LHCN-M2 (cell line): ENCODE data around the gene CRB2. TPM values are rescaled to one million over a fixed set of nuclear protein-coding genes. Genes with fewer than 3 reads are reported as not detected.
A peak's percentile ranks its signal among the peaks of the same experiment; 100 is the strongest.
"Not testable (repeated sequence)": the region's sequence is repeated elsewhere in the genome, so short reads cannot be mapped to it uniquely, and the experiment has no call there.

Source experiments
- DNase-seq: peaks from one replicate; pipeline ENCODE4 v3.0.0-alpha.2; 2012; ENCODE audit warnings: low read depth
- total RNA-seq: library from RNA; depleted of rRNA; stranded (reverse); fragments of >200 nt; gene quantifications from 2 replicates; pipeline ENCODE4 v1.2.3, GENCODE V29; 2014

The CRB2 gene
- total RNA-seq, 1 experiment from 2014 or later = not detected

- no peak for DNase-seq
Observed at GRCh38 chr9:123380852-123381705, 25.1 kb downstream of the CRB2 start.

GRCh38 chr9:123382653-123383511 lies 26.9 kb downstream of the CRB2 start:
- DNase-seq = no peak

- DNase-seq = no peak
Observed at GRCh38 chr9:123383512-123384170, 27.6 kb downstream of the CRB2 start.

GRCh38 chr9:123387686-123388085 lies 31.7 kb downstream of the CRB2 start:
- no peak for DNase-seq

- no peak for DNase-seq
Observed at GRCh38 chr9:123389070-123389469, 33.1 kb downstream of the CRB2 start.

GRCh38 chr9:123389698-123390097 lies 33.7 kb downstream of the CRB2 start:
- DNase-seq = no peak

- no peak for DNase-seq
Observed at GRCh38 chr9:123390337-123391135, 34.5 kb downstream of the CRB2 start.

- DNase-seq = no peak
Observed at GRCh38 chr9:123391233-123391632, 35.2 kb downstream of the CRB2 start.

- DNase-seq = no peak
Observed at GRCh38 chr9:123391946-123392345, 35.9 kb downstream of the CRB2 start.

GRCh38 chr9:123392802-123393201 lies 36.8 kb downstream of the CRB2 start:
- no peak for DNase-seq

GRCh38 chr9:123394291-123395235 lies 38.6 kb downstream of the CRB2 start:
- no peak for DNase-seq

- DNase-seq = peak; percentile 30
Observed at GRCh38 chr9:123395276-123395688, 39.3 kb downstream of the CRB2 start.

GRCh38 chr9:123395689-123396511 lies 39.9 kb downstream of the CRB2 start:
- DNase-seq = no peak

GRCh38 chr9:123397975-123398374 lies 42.0 kb downstream of the CRB2 start:
- DNase-seq = no peak

- not testable (repeated sequence) for DNase-seq
Observed at GRCh38 chr9:123398938-123399337, 42.9 kb downstream of the CRB2 start.

GRCh38 chr9:123399803-123400378 lies 43.9 kb downstream of the CRB2 start:
- no peak for DNase-seq

GRCh38 chr9:123400926-123401503 lies 45.0 kb downstream of the CRB2 start:
- DNase-seq = no peak

GRCh38 chr9:123401879-123402513 lies 46.0 kb downstream of the CRB2 start:
- DNase-seq = peak; percentile 24
